GM23338 (cell line): ENCODE data around the gene MAGEA4. TPM values are rescaled to one million over a fixed set of nuclear protein-coding genes. Genes with fewer than 3 reads are reported as not detected.

Experiments
- ATAC-seq: fragments of 200-7000 bp; cut with Tn5 transposase; 3 replicates; pipeline ENCODE4 v1.9.1; 2020
- DNase-seq: peaks from one replicate; pipeline ENCODE4 v3.0.0-alpha.2; 2015; ENCODE audit warnings: low spot score
- H2AFZ ChIP-seq: fragments of 200-600 bp; sonication (generic); 2 replicates; pipeline ENCODE4 v1.8.0; 2016; ENCODE audit warnings: antibody characterized with exemption, mild to moderate bottlenecking, moderate library complexity
- H3F3A ChIP-seq: fragments of 200-600 bp; sonication (generic); replicated peaks from 2 replicates; pipeline ENCODE4 v1.8.0; 2017; ENCODE audit warnings: antibody characterized with exemption, mixed run types, low read depth
- H3K27ac ChIP-seq: fragments of 200-600 bp; sonication (generic); 2 replicates; pipeline ENCODE4 v1.6.1; 2016; ENCODE audit warnings: low read depth
- H3K27me3 ChIP-seq: fragments of 200-600 bp; sonication (generic); 2 replicates; pipeline ENCODE4 v1.8.0; 2016; ENCODE audit warnings: mild to moderate bottlenecking, mixed run types, moderate library complexity; ENCODE audit not compliant: insufficient read depth
- H3K36me3 ChIP-seq: fragments of 200-600 bp; sonication (generic); 2 replicates; pipeline ENCODE4 v1.8.0; 2016; ENCODE audit warnings: mild to moderate bottlenecking; ENCODE audit not compliant: insufficient read depth
- H3K4me1 ChIP-seq: fragments of 200-600 bp; sonication (generic); 2 replicates; pipeline ENCODE4 v1.8.0; 2016; ENCODE audit warnings: mild to moderate bottlenecking, moderate library complexity; ENCODE audit not compliant: insufficient read depth
- H3K4me2 ChIP-seq: fragments of 200-600 bp; sonication (generic); 2 replicates; pipeline ENCODE4 v1.7.1; 2017; ENCODE audit warnings: mixed run types
- H3K4me3 ChIP-seq: fragments of 200-600 bp; sonication (generic); 2 replicates; pipeline ENCODE4 v1.6.1; 2016; ENCODE audit warnings: mixed run types
- H3K79me2 ChIP-seq: fragments of 200-600 bp; sonication (generic); replicated peaks from 2 replicates; pipeline ENCODE4 v1.8.0; 2017; ENCODE audit warnings: mild to moderate bottlenecking; ENCODE audit not compliant: insufficient read depth
- H3K9me2 ChIP-seq: fragments of 200-600 bp; sonication (generic); 2 replicates; pipeline ENCODE4 v1.8.0; 2017; ENCODE audit not compliant: insufficient read depth
- H4K20me1 ChIP-seq: fragments of 200-600 bp; sonication (generic); replicated peaks from 2 replicates; pipeline ENCODE4 v1.8.0; 2017; ENCODE audit warnings: mild to moderate bottlenecking; ENCODE audit not compliant: insufficient read depth
- H3K27ac Mint-ChIP-seq: 2 replicates; pipeline ENCODE4 v1.8.0; 2020; ENCODE audit warnings: inconsistent platforms, mild to moderate bottlenecking, moderate library complexity, mixed read lengths
- H3K27me3 Mint-ChIP-seq: 3 replicates; pipeline ENCODE4 v1.8.0; 2022; ENCODE audit warnings: low read depth, mild to moderate bottlenecking, moderate library complexity, mixed read lengths, inconsistent platforms; ENCODE audit not compliant: insufficient read depth, poor library complexity
- H3K36me3 Mint-ChIP-seq: 3 replicates; pipeline ENCODE4 v1.8.0; 2021; ENCODE audit warnings: low read depth, mild to moderate bottlenecking, inconsistent platforms, moderate library complexity, mixed read lengths
- H3K4me1 Mint-ChIP-seq: 3 replicates; pipeline ENCODE4 v1.8.0; 2020; ENCODE audit warnings: mild to moderate bottlenecking, inconsistent platforms, mixed read lengths
- H3K4me3 Mint-ChIP-seq: 3 replicates; pipeline ENCODE4 v1.8.0; 2021; ENCODE audit warnings: moderate library complexity, mild to moderate bottlenecking, inconsistent platforms, mixed read lengths
- H3K9me3 Mint-ChIP-seq: 3 replicates; pipeline ENCODE4 v1.8.0; 2020; ENCODE audit warnings: moderate library complexity, mild to moderate bottlenecking, inconsistent platforms, mixed read lengths
- CREB1 ChIP-seq: fragments of 250-450 bp; sonication (Bioruptor Pico); IDR thresholded peaks from 2 replicates; pipeline ENCODE4 v1.5.0; 2020; ENCODE audit warnings: low read depth, mild to moderate bottlenecking, moderate library complexity
- CTCF ChIP-seq, 2 experiments: fragments of 200-600 bp in 1 of 2; sonication (generic) in 1 of 2; conservative IDR thresholded peaks; 2 replicates each; pipeline versions ENCODE4 v1.5.1 to v1.6.1; 2016 to 2017; ENCODE audit warnings: antibody characterized with exemption in 2 of 2, low read depth in 2 of 2, mild to moderate bottlenecking in 2 of 2, moderate library complexity in 1 of 2
- ETS1 ChIP-seq: IDR thresholded peaks from 2 replicates; pipeline ENCODE4 v1.6.1; 2016; ENCODE audit warnings: antibody characterized with exemption
- EZH2 ChIP-seq: fragments of 200-600 bp; sonication (generic); IDR thresholded peaks from one replicate; pipeline ENCODE4 v1.8.0; 2017; ENCODE audit warnings: antibody characterized with exemption, mild to moderate bottlenecking, low read depth; ENCODE audit not compliant: unreplicated experiment
- EZH2phosphoT487 ChIP-seq: fragments of 200-600 bp; sonication (generic); IDR thresholded peaks from one replicate; pipeline ENCODE4 v1.8.1; 2018; ENCODE audit warnings: antibody characterized with exemption; ENCODE audit not compliant: unreplicated experiment
- JUNB ChIP-seq: IDR thresholded peaks from one replicate; pipeline ENCODE4 v1.6.1; 2016; ENCODE audit warnings: antibody characterized with exemption; ENCODE audit not compliant: unreplicated experiment
- NANOG ChIP-seq: IDR thresholded peaks from 2 replicates; pipeline ENCODE4 v1.6.1; 2016; ENCODE audit warnings: antibody characterized with exemption, borderline replicate concordance
- POLR2AphosphoS5 ChIP-seq: IDR thresholded peaks from 2 replicates; pipeline ENCODE4 v1.6.1; 2016; ENCODE audit warnings: antibody characterized with exemption, low read depth
- REST ChIP-seq: IDR thresholded peaks from one replicate; pipeline ENCODE4 v1.6.1; 2018; ENCODE audit warnings: antibody characterized with exemption; ENCODE audit not compliant: unreplicated experiment
- STAT1 ChIP-seq: IDR thresholded peaks from one replicate; pipeline ENCODE4 v1.6.1; 2016; ENCODE audit warnings: antibody characterized with exemption; ENCODE audit not compliant: unreplicated experiment
- ZNF114 ChIP-seq: fragments of 250-450 bp; sonication (Bioruptor Pico); IDR thresholded peaks from 2 replicates; pipeline ENCODE4 v1.5.0; 2020; ENCODE audit warnings: mild to moderate bottlenecking, moderate library complexity
- polyA plus RNA-seq: library from polyadenylated mRNA; unstranded; fragments of >200 nt; fragmentation: Nextera tagmentation; extraction: Ambion mirVana; gene quantifications from 2 replicates; pipeline ENCODE4 v1.2.1, GENCODE V29; 2016
- total RNA-seq: library from RNA; depleted of rRNA; stranded (reverse); fragments of >200 nt; shearing (Covaris generic); gene quantifications from 2 replicates; pipeline ENCODE4 v1.2.3, GENCODE V29; 2014

Gene MAGEA4
- total and polyA plus RNA-seq, 2 experiments from 2014 or later, result 0.73 to 2.8 TPM

GRCh38 chrX:151871244-151871643, 41.4 kb upstream of the MAGEA4 start (continued):
- no peak for TF ChIP-seq STAT1
- TF ChIP-seq EZH2, result no peak
- no peak for TF ChIP-seq POLR2AphosphoS5
- TF ChIP-seq ETS1, result no peak
- TF ChIP-seq REST, result no peak
- TF ChIP-seq EZH2phosphoT487, result no peak
- TF ChIP-seq CREB1 (CRISPR knock-in tag), result no peak
- TF ChIP-seq ZNF114 (CRISPR knock-in tag), result no peak
- no peak for TF ChIP-seq CTCF (conservative IDR thresholded peaks at IDR 0.05; ENCODE audit: low read depth in 2 of 2)

- Mint-ChIP-seq H3K4me3 (no peak overlapping the region), H3K9me3 (no peaks in the 10 kb centered on the region), H3K27me3 (peaks cover 1% of the 10 kb centered on the region), H3K4me1 (no peaks in the 10 kb centered on the region), H3K36me3 (no peaks in the 10 kb centered on the region), H3K27ac (no peak overlapping the region)
- Histone ChIP-seq H3K4me3 (no peak overlapping the region), H3K79me2 (no peaks in the 10 kb centered on the region), H4K20me1 (no peaks in the 10 kb centered on the region), H3F3A (no peaks in the 10 kb centered on the region), H3K4me2 (no peak overlapping the region), H3K36me3 (no peaks in the 10 kb centered on the region), H3K4me1 (no peaks in the 10 kb centered on the region), H2AFZ (no peak overlapping the region), H3K27me3 (no peaks in the 10 kb centered on the region), H3K27ac (no peak overlapping the region), H3K9me2 (no peaks in the 10 kb centered on the region)
- ATAC-seq (no peak), DNase-seq (no peak)
- TF ChIP-seq JUNB, result no peak
- no peak for TF ChIP-seq CREB1 (CRISPR knock-in tag)
- no peak for TF ChIP-seq STAT1
- no peak for TF ChIP-seq CTCF (conservative IDR thresholded peaks at IDR 0.05; ENCODE audit: low read depth in 2 of 2)
- no peak for TF ChIP-seq EZH2phosphoT487
- TF ChIP-seq POLR2AphosphoS5, result no peak
- no peak for TF ChIP-seq ZNF114 (CRISPR knock-in tag)
- no peak for TF ChIP-seq NANOG
Measured at GRCh38 chrX:151873096-151873495, 39.6 kb upstream of the MAGEA4 start.
